GM15510 (cell line): ENCODE data around the gene ANKH.

Source experiments
- POLR2A ChIP-seq: IDR thresholded peaks from 3 replicates; pipeline ENCODE4 v1.6.1; 2011; ENCODE audit warnings: borderline replicate concordance; ENCODE audit not compliant: insufficient read length; ENCODE audit errors: extremely low read depth

The ANKH gene

GRCh38 chr5:14666357-14666756 is 205.2 kb downstream of the ANKH start:
- TF ChIP-seq POLR2A: no peak

- peak; percentile 22 for TF ChIP-seq POLR2A
These were observed 205.6 kb downstream of the ANKH start for GRCh38 chr5:14665949-14666348.

DNA sequence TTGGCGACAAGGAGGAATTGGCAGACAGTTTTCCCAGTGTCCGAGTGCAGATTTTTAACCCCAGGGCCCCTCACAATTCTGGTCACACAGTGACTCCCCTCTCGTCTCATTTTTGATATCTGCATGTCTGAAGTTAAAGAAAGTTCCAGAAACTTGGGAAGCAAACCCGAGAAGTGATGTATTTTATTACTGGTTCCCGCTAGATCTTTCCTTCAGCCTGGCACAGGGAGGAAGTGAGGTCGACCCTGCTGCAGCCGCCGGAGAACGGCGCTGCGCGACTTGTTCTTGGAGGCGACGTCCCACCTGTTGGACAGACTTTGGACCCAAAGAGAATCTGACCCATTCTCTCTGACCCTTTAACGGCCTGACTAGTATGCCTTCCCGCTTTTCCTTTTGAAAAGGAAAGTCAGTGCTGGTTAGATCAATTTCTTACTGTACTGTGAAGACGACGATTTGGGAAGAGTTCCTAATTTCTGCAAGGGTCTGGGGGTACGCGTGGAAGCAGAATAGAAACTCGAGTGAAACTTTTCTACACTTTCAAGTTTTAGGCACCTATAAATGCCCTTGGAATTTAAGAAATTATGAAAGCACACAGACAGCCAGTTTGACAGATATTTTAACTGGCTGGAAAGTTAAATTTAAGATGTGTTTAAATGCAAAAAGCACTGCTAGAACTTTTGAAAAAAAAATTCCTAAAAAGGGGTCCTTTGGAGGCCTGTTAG is 206.3 kb downstream of the ANKH start:
- TF ChIP-seq POLR2A: no peak

- peak; percentile 83 for TF ChIP-seq POLR2A
These were observed 207.1 kb downstream of the ANKH start, which contains the start of gene OTULIN for GRCh38 chr5:14664270-14665100. TSS of gene OTULIN (plus strand) at chr5:14664718. CDS start at chr5:14664826, 108 bp downstream.

GRCh38 chr5:14663734-14664269 is 207.8 kb downstream of the ANKH start:
- TF ChIP-seq POLR2A: no peak

GRCh38 chr5:14662721-14663260 is 208.8 kb downstream of the ANKH start:
- no peak for TF ChIP-seq POLR2A

DNA sequence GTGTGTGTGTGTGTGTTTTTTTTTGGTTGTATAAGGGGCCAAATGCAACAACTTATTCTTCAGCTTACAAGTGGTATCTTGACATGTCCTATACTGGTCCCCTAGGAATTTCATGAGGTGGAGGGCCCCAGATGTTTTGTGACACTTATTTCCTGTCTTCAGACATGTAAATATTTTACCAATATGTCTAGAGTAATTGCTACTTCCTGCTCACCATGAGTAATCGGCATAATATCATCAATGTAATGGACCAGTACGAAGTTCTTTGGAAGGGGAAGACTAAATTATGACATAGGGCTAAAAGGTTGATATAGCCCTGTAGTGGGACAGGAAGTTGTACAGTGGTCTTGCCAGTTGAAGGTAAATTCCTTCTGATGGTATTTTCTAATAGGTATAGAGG is 210.7 kb downstream of the ANKH start:
- no peak for TF ChIP-seq POLR2A

- TF ChIP-seq POLR2A: no peak
These were observed 211.6 kb downstream of the ANKH start for GRCh38 chr5:14659821-14660607.

- TF ChIP-seq POLR2A: no peak
These were observed 214.7 kb downstream of the ANKH start for GRCh38 chr5:14656898-14657297.

DNA sequence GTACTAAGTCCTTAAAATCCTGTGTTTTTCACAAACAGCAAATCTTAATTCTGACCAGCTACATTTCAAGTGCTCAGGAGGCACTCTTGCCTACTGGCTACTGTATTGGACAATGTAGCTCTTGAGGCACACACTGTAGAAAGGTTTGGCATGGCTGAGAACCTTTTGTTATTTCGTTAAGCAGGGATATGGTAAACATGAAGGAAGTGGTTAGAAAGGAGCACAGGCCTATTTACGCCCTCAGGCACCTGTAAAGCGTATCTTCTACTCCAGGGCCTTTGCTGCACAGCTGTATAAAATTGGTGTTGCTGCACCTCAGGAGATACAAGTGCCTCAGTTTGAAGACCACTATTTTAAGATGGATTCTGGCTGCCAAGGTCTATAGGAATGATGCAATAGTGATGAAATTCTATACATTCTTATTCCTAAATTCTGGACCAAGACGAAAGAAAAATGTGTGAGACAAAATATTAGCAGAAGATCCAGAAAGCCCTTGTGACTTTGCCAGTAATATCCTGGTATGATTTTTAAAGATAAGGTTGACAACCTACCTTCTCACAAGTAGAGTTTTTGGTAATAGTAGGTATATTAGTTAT is 216.3 kb downstream of the ANKH start:
- no peak for TF ChIP-seq POLR2A
